Gastroesophageal sphincter (tissue), 3 donors: ENCODE data around the gene PDZD7.

Source experiments
- POLR2A ChIP-seq, 2 donors: fragments of 450-650 bp; IDR thresholded peaks; one replicate each; pipeline ENCODE4 v1.6.1; 2017; ENCODE audit warnings: antibody characterized with exemption in 2 of 2, mild to moderate bottlenecking in 2 of 2, moderate library complexity in 1 of 2
- TF ChIP-seq, protein P1 (sequence below), 4 experiments: fragments of 200-600 bp in 2 of 4; fragments of 450-650 bp in 2 of 4; sonication (generic) in 1 of 4; IDR thresholded peaks; one replicate each; pipeline ENCODE4 v1.5.1; 2017 to 2019; ENCODE audit warnings: antibody characterized with exemption in 4 of 4, mild to moderate bottlenecking in 2 of 4, moderate library complexity in 2 of 4

DNA sequence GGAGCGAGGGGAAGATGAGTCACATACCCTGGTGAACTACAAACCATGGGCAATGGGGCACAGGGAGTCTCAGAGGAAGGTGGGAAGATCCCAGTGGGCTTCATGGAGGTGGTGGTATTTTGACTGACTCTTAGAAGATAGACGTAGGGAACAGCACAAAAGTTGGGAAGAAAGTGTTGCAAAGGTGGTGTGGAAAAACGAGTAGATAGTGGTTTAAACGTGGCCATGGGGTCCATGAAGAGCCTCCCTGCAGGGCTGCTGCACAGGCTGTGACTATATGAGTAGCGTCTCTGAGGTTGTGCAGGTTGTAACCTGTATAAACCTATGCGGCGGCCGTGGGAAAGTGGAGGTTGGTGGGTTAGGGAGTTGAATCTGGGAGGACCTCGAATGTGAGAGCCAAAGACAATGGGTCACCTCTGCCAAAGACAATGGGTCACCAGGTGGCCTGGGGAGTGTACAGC lies 17.5 kb downstream of the PDZD7 start:
- TF ChIP-seq, protein P1, sequence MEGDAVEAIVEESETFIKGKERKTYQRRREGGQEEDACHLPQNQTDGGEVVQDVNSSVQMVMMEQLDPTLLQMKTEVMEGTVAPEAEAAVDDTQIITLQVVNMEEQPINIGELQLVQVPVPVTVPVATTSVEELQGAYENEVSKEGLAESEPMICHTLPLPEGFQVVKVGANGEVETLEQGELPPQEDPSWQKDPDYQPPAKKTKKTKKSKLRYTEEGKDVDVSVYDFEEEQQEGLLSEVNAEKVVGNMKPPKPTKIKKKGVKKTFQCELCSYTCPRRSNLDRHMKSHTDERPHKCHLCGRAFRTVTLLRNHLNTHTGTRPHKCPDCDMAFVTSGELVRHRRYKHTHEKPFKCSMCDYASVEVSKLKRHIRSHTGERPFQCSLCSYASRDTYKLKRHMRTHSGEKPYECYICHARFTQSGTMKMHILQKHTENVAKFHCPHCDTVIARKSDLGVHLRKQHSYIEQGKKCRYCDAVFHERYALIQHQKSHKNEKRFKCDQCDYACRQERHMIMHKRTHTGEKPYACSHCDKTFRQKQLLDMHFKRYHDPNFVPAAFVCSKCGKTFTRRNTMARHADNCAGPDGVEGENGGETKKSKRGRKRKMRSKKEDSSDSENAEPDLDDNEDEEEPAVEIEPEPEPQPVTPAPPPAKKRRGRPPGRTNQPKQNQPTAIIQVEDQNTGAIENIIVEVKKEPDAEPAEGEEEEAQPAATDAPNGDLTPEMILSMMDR (IDR thresholded peaks at IDR 0.05), result no peak
- no peak for TF ChIP-seq POLR2A (IDR thresholded peaks at IDR 0.05)
